Esophagus muscularis mucosa (tissue), 4 donors: ENCODE data around the gene BTBD17. TPM values are rescaled to one million over a fixed set of nuclear protein-coding genes. Genes with fewer than 3 reads are reported as not detected.

ENCODE experiments used
- DNase-seq: peaks from one replicate; pipeline ENCODE4 v3.0.0-alpha.2; 2017; ENCODE audit errors: extremely low spot score
- H3K27ac ChIP-seq, 4 donors: fragments of 200-600 bp; sonication (generic); replicated peaks in 1 of 4; 1 replicate in 3 of 4; 2 replicates in 1 of 4; pipeline ENCODE4 v1.5.1; 2016 to 2019; ENCODE audit warnings: mild to moderate bottlenecking in 1 of 4
- H3K27me3 ChIP-seq, 4 donors: fragments of 200-600 bp; sonication (generic); one replicate each; pipeline versions ENCODE4 v1.5.1 to v1.6.0; 2016 to 2019
- H3K36me3 ChIP-seq, 4 donors: fragments of 200-600 bp; sonication (generic); one replicate each; pipeline ENCODE4 v1.5.1; 2016 to 2019
- H3K4me1 ChIP-seq, 4 donors: fragments of 200-600 bp; sonication (generic); one replicate each; pipeline ENCODE4 v1.5.1; 2016 to 2019
- H3K4me3 ChIP-seq, 4 donors: fragments of 200-600 bp; sonication (generic); 1 replicate in 2 of 4; 2 replicates in 2 of 4; pipeline ENCODE4 v1.5.1; 2016 to 2019; ENCODE audit warnings: mild to moderate bottlenecking in 4 of 4, moderate library complexity in 1 of 4
- H3K9me3 ChIP-seq, 4 donors: fragments of 200-600 bp; sonication (generic); 1 replicate in 3 of 4; 2 replicates in 1 of 4; pipeline ENCODE4 v1.5.1; 2016 to 2019
- EP300 ChIP-seq: sonication (generic); formaldehyde crosslinking; IDR thresholded peaks from one replicate; pipeline ENCODE4 v1.6.1; 2017; ENCODE audit warnings: antibody characterized with exemption
- POLR2A ChIP-seq: fragments of 450-650 bp; IDR thresholded peaks from one replicate; pipeline ENCODE4 v1.6.1; 2017; ENCODE audit warnings: antibody characterized with exemption, moderate library complexity, mild to moderate bottlenecking, low read depth
- POLR2AphosphoS5 ChIP-seq, 2 donors: sonication (generic); formaldehyde crosslinking; IDR thresholded peaks; one replicate each; pipeline ENCODE4 v1.6.1; 2017; ENCODE audit warnings: antibody characterized with exemption in 2 of 2
- WGBS: methylation state at CpG from one replicate; pipeline ENCODE4 v1.1.5; 2018; 5-methylcytosine and 5-hydroxymethylcytosine counted together
- intact Hi-C: fragments of 100-400 bp; cut with DNase I; formaldehyde crosslinking; loops from one replicate; pipeline ENCODE4 v1.15.1; 2023
- total RNA-seq, 4 donors: library from RNA; depleted of rRNA; stranded (reverse); fragments of >200 nt; gene quantifications; one replicate each; pipeline versions ENCODE4 v1.1.0 to v1.2.1, GENCODE V29; 2016
- TF ChIP-seq, protein P1 (sequence below), 3 experiments: fragments of 200-600 bp in 2 of 3; fragments of 450-650 bp in 1 of 3; sonication (generic) in 2 of 3; IDR thresholded peaks; one replicate each; pipeline ENCODE4 v1.5.1; 2017 to 2019; ENCODE audit warnings: antibody characterized with exemption in 3 of 3, mild to moderate bottlenecking in 2 of 3, moderate library complexity in 1 of 3

The BTBD17 gene
- total RNA-seq, 4 donors from 2014 or later, result 0.17 TPM; not detected in 3

GRCh38 chr17:74347646-74348045 lies 14.0 kb downstream of the BTBD17 start:
- H3K4me3 ChIP-seq, result no peak overlapping the region
- intact Hi-C loops, result no loop called here
- no peak for TF ChIP-seq POLR2AphosphoS5 (IDR thresholded peaks at IDR 0.05)
- 79% methylated on average over 14 of the region's 14 CpGs for WGBS
- no peak overlapping the region for H3K27ac ChIP-seq
- peaks cover 0 to 86% (median 2%) of the 10 kb centered on the region in 4 donors for H3K27me3 ChIP-seq
- no peaks in the 10 kb centered on the region for H3K9me3 ChIP-seq
- H3K36me3 ChIP-seq, result no peaks in the 10 kb centered on the region
- no peak for DNase-seq
- peaks cover 0 to 5% (median 0%) of the 10 kb centered on the region in 4 donors for H3K4me1 ChIP-seq

DNA sequence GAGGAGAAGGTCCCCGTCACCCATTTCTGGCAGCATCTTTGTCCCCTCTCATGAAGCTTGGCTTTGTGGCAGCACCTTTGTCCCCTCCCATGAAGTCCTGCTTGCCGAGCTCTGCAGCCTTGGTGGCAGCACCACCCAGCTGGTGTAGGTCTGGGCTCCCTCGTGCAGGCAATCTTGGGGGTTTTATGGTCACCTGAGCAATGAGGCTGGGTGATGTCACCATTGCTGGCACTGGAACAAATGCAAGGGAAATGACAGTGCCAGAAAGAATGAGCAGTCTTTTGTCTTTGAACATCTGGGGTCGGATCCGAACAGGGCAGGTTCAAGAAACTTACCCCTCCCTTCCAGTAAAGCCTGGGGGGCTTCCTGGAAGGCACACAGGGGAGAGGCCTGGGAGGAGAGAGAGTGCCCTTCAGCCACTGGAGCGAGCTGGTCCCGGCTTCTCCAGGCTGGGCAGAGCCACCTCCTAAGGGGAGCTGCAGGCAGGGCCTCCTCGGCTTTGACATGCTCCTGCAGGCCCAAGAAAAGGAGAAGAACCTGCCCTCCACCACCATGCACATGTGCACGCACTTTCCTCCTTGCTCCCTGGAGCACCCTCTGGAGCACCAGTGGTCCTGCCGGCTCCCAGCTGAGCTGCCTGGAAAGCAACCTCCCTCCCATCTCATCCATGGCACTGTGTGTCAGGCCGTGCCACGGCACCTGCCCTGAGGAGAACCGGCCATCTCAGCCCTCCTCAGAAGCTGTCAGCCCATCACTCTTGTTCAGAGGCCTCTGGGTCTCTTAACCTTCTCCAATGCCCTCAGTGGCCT lies 16.0 kb downstream of the BTBD17 start:
- no peak overlapping the region for H3K27ac ChIP-seq
- no peaks in the 10 kb centered on the region for H3K9me3 ChIP-seq
- TF ChIP-seq POLR2A (no peak), POLR2AphosphoS5 (IDR thresholded peaks at IDR 0.05) (no peak), EP300 (no peak)
- TF ChIP-seq, protein P1, sequence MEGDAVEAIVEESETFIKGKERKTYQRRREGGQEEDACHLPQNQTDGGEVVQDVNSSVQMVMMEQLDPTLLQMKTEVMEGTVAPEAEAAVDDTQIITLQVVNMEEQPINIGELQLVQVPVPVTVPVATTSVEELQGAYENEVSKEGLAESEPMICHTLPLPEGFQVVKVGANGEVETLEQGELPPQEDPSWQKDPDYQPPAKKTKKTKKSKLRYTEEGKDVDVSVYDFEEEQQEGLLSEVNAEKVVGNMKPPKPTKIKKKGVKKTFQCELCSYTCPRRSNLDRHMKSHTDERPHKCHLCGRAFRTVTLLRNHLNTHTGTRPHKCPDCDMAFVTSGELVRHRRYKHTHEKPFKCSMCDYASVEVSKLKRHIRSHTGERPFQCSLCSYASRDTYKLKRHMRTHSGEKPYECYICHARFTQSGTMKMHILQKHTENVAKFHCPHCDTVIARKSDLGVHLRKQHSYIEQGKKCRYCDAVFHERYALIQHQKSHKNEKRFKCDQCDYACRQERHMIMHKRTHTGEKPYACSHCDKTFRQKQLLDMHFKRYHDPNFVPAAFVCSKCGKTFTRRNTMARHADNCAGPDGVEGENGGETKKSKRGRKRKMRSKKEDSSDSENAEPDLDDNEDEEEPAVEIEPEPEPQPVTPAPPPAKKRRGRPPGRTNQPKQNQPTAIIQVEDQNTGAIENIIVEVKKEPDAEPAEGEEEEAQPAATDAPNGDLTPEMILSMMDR (IDR thresholded peaks at IDR 0.05), result no peak
- intact Hi-C loops, result no loop called here
- H3K27me3 ChIP-seq, result peaks cover 0 to 82% (median 0%) of the 10 kb centered on the region in 4 donors
- H3K4me1 ChIP-seq, result no peaks in the 10 kb centered on the region
- no peak overlapping the region for H3K4me3 ChIP-seq
- no peak for DNase-seq
- no peaks in the 10 kb centered on the region for H3K36me3 ChIP-seq
- 80% methylated on average over 10 of the region's 13 CpGs for WGBS

GRCh38 chr17:74344658-74345057 lies 17.0 kb downstream of the BTBD17 start:
- 80% methylated on average over 15 of the region's 21 CpGs for WGBS
- intact Hi-C loops, result no loop called here
- Histone ChIP-seq H3K4me3 (no peak overlapping the region), H3K27me3 (peaks cover 0 to 83% (median 0%) of the 10 kb centered on the region in 4 donors), H3K27ac (no peak overlapping the region), H3K4me1 (no peaks in the 10 kb centered on the region), H3K9me3 (no peaks in the 10 kb centered on the region), H3K36me3 (no peaks in the 10 kb centered on the region)
- TF ChIP-seq, protein P1 (IDR thresholded peaks at IDR 0.05), result no peak
- TF ChIP-seq EP300 (no peak), POLR2AphosphoS5 (IDR thresholded peaks at IDR 0.05) (no peak), POLR2A (no peak)
- no peak for DNase-seq

GRCh38 chr17:74343526-74344284 lies 18.0 kb downstream of the BTBD17 start:
- Histone ChIP-seq H3K27me3 (peaks cover 0 to 83% (median 0%) of the 10 kb centered on the region in 4 donors), H3K4me3 (no peak overlapping the region), H3K4me1 (no peaks in the 10 kb centered on the region), H3K36me3 (no peaks in the 10 kb centered on the region), H3K9me3 (no peaks in the 10 kb centered on the region), H3K27ac (no peak overlapping the region)
- intact Hi-C loops, result no loop called here
- 60% methylated on average over 7 of the region's 9 CpGs for WGBS
- TF ChIP-seq, protein P1 (IDR thresholded peaks at IDR 0.05), result no peak
- DNase-seq, result no peak

DNA sequence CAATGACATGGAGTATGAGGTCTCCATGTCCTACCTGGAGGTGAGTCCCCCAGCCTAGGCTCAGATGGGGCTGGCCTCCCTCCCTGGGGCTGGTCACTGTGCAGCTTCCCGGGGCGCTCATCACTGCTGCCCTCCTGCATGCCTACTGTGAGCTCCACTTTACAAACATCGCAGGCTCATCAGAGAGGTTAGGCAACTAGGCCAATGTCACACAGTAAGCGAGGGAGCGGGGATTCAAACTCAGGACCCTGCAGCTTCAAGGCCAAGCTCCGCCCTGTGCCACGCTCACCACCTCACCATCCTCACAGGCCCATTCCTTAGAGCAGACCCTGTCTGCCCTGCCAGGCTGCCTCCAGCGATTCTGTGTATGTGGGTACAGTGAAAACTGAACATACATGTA lies 18.5 kb downstream of the BTBD17 start:
- H3K36me3 ChIP-seq, result no peaks in the 10 kb centered on the region
- no peak for DNase-seq
- no peak for TF ChIP-seq EP300
- TF ChIP-seq, protein P1 (IDR thresholded peaks at IDR 0.05), result no peak
- TF ChIP-seq POLR2A, result no peak
- no peaks in the 10 kb centered on the region for H3K9me3 ChIP-seq
- H3K4me3 ChIP-seq, result no peak overlapping the region
- intact Hi-C loops, result no loop called here
- H3K27me3 ChIP-seq, result peaks cover 0 to 82% (median 0%) of the 10 kb centered on the region in 4 donors
- no peak overlapping the region for H3K27ac ChIP-seq
- no peaks in the 10 kb centered on the region for H3K4me1 ChIP-seq
- WGBS, result no CpG with 5 or more reads among the region's 8 CpGs
